OCI-LY7 (cell line): ENCODE measurements around the gene ZCCHC13. TPM values are rescaled to one million over a fixed set of nuclear protein-coding genes. Genes with fewer than 3 reads are reported as not detected.
"Not testable (repeated sequence)": the region's sequence is repeated elsewhere in the genome, so short reads cannot be mapped to it uniquely, and the experiment has no call there.

ENCODE experiments used
- BruUV-seq: library from RNA; stranded (reverse); fragments of 400-500 nt; replicated peaks from 2 replicates; lab custom pipeline; 2021; lab: Mats Ljungman, UMichigan
- CTCF ChIA-PET: fragments of 300-600 bp; sonication (Branson Sonifier 250); formaldehyde crosslinking; loops from one replicate; lab custom pipeline; 2022; ENCODE audit warnings: antibody characterized with exemption; ENCODE audit not compliant: unreplicated experiment; lab: Charles Lee
- POLR2A ChIA-PET: fragments of 300-600 bp; sonication (Branson Sonifier 250); formaldehyde crosslinking; loops from one replicate; lab custom pipeline; 2022; ENCODE audit warnings: antibody characterized with exemption; lab: Charles Lee
- DNase-seq: peaks from one replicate; pipeline ENCODE4 v3.0.0-alpha.2; 2015; ENCODE audit warnings: low spot score
- H2AFZ ChIP-seq: fragments of 200-600 bp; sonication (generic), shearing (Covaris generic); 2 replicates; pipeline ENCODE4 v1.6.1; 2014; ENCODE audit warnings: mild to moderate bottlenecking, antibody characterized with exemption, low read length, moderate library complexity
- H3K27ac ChIP-seq: fragments of 200-600 bp; sonication (generic); 2 replicates; pipeline ENCODE4 v1.5.1; 2014; ENCODE audit warnings: mixed run types, low read depth, mild to moderate bottlenecking, moderate library complexity, low read length, inconsistent platforms; ENCODE audit not compliant: poor library complexity, severe bottlenecking
- H3K36me3 ChIP-seq: fragments of 200-600 bp; sonication (generic); 2 replicates; pipeline ENCODE4 v1.6.1; 2014; ENCODE audit warnings: mild to moderate bottlenecking, antibody characterized with exemption, low read length, moderate library complexity, mixed read lengths; ENCODE audit not compliant: insufficient read depth
- H3K4me1 ChIP-seq: fragments of 200-600 bp; sonication (generic); 2 replicates; pipeline ENCODE4 v1.5.1; 2014; ENCODE audit warnings: mild to moderate bottlenecking, low read length; ENCODE audit not compliant: insufficient read depth, poor library complexity, severe bottlenecking
- H3K4me2 ChIP-seq: fragments of 200-600 bp; sonication (generic); 2 replicates; pipeline ENCODE4 v1.6.1; 2014; ENCODE audit warnings: mild to moderate bottlenecking, low read length
- H3K4me3 ChIP-seq: fragments of 200-600 bp; sonication (generic); 2 replicates; pipeline ENCODE4 v1.5.1; 2014; ENCODE audit warnings: mild to moderate bottlenecking, low read depth, low read length; ENCODE audit not compliant: poor library complexity, severe bottlenecking
- H3K79me2 ChIP-seq: fragments of 200-600 bp; sonication (generic); 2 replicates; pipeline ENCODE4 v1.6.1; 2016; ENCODE audit warnings: low read depth, mild to moderate bottlenecking, low read length, moderate library complexity, mixed read lengths; ENCODE audit not compliant: insufficient read depth
- H3K9me2 ChIP-seq: fragments of 200-600 bp; sonication (generic); 2 replicates; pipeline ENCODE4 v1.6.1; 2016; ENCODE audit warnings: mild to moderate bottlenecking, low read length, mixed read lengths; ENCODE audit not compliant: insufficient read depth
- H3K9me3 ChIP-seq: fragments of 200-600 bp; sonication (generic); 2 replicates; pipeline ENCODE4 v1.6.1; 2014; ENCODE audit warnings: mild to moderate bottlenecking, mixed run types, low read length, mixed read lengths
- H4K20me1 ChIP-seq: fragments of 200-600 bp; sonication (generic); 2 replicates; pipeline ENCODE4 v1.6.1; 2014; ENCODE audit warnings: mild to moderate bottlenecking, antibody characterized with exemption, low read length, moderate library complexity, mixed read lengths; ENCODE audit not compliant: insufficient read depth
- EZH2phosphoT487 ChIP-seq: fragments of 200-600 bp; sonication (generic); IDR thresholded peaks from 2 replicates; pipeline ENCODE4 v1.6.1; 2018; ENCODE audit warnings: low read depth, borderline replicate concordance, mild to moderate bottlenecking, mixed run types, antibody characterized with exemption, low read length, moderate library complexity, mixed read lengths
- intact Hi-C: fragments of 100-400 bp; cut with micrococcal nuclease; formaldehyde crosslinking; loops from one replicate; pipeline ENCODE4 v1.10.0; 2022; ENCODE audit not compliant: unreplicated experiment
- total RNA-seq, 2 experiments: library from RNA; depleted of rRNA in 1 of 2; stranded (reverse); fragments of >200 nt in 1 of 2; shearing (Covaris generic) in 1 of 2; gene quantifications; 2 replicates each; pipeline ENCODE4 v1.2.3, GENCODE V29; 2014 to 2022
- TF ChIP-seq, protein P1 (sequence below): fragments of 200-600 bp; sonication (generic); conservative IDR thresholded peaks from 2 replicates; pipeline ENCODE4 v1.5.1; 2014; ENCODE audit warnings: mild to moderate bottlenecking, antibody characterized with exemption, low read length, moderate library complexity, mixed read lengths

The ZCCHC13 gene
- total RNA-seq, 2 experiments from 2014 or later, result not detected

GRCh38 chrX:74338852-74339251 lies 34.9 kb downstream of the ZCCHC13 start:
- intact Hi-C loops, result no loop called here
- no peak overlapping the region for H3K4me3 ChIP-seq
- no peak overlapping the region for H3K4me2 ChIP-seq
- CTCF ChIA-PET, result no interaction called here
- H3K79me2 ChIP-seq, result no peaks in the 10 kb centered on the region
- no peaks in the 10 kb centered on the region for H4K20me1 ChIP-seq
- H3K9me3 ChIP-seq, result no peaks in the 10 kb centered on the region
- no peak overlapping the region for H2AFZ ChIP-seq
- DNase-seq, result no peak
- H3K36me3 ChIP-seq, result no peaks in the 10 kb centered on the region
- H3K9me2 ChIP-seq, result no peaks in the 10 kb centered on the region
- H3K4me1 ChIP-seq, result no peaks in the 10 kb centered on the region
- no peak overlapping the region for H3K27ac ChIP-seq
- TF ChIP-seq EZH2phosphoT487, result no peak
- TF ChIP-seq, protein P1, sequence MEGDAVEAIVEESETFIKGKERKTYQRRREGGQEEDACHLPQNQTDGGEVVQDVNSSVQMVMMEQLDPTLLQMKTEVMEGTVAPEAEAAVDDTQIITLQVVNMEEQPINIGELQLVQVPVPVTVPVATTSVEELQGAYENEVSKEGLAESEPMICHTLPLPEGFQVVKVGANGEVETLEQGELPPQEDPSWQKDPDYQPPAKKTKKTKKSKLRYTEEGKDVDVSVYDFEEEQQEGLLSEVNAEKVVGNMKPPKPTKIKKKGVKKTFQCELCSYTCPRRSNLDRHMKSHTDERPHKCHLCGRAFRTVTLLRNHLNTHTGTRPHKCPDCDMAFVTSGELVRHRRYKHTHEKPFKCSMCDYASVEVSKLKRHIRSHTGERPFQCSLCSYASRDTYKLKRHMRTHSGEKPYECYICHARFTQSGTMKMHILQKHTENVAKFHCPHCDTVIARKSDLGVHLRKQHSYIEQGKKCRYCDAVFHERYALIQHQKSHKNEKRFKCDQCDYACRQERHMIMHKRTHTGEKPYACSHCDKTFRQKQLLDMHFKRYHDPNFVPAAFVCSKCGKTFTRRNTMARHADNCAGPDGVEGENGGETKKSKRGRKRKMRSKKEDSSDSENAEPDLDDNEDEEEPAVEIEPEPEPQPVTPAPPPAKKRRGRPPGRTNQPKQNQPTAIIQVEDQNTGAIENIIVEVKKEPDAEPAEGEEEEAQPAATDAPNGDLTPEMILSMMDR, result no peak
- BruUV-seq, result no TSS peak
- POLR2A ChIA-PET, result no interaction called here

- TF ChIP-seq, protein P1, result no peak
- TF ChIP-seq EZH2phosphoT487, result no peak
- Histone ChIP-seq H2AFZ (no peak overlapping the region), H3K9me2 (no peaks in the 10 kb centered on the region), H3K27ac (no peak overlapping the region), H3K79me2 (no peaks in the 10 kb centered on the region), H4K20me1 (no peaks in the 10 kb centered on the region), H3K4me3 (no peak overlapping the region), H3K4me2 (no peak overlapping the region), H3K9me3 (no peaks in the 10 kb centered on the region), H3K36me3 (no peaks in the 10 kb centered on the region), H3K4me1 (no peaks in the 10 kb centered on the region)
- intact Hi-C loops, result loop anchor here (10.0 kb wide), 1 partner anchor 205 kb away; no protein-coding TSS in a partner anchor
- DNase-seq, result no peak
- ChIA-PET CTCF (no interaction called here), POLR2A (no interaction called here)
- no TSS peak for BruUV-seq
These were observed 36.1 kb downstream of the ZCCHC13 start for GRCh38 chrX:74340051-74340450.

- H3K9me3 ChIP-seq, H3K4me1 ChIP-seq, POLR2A ChIA-PET, BruUV-seq, H3K4me3 ChIP-seq, DNase-seq, H3K36me3 ChIP-seq, H3K4me2 ChIP-seq, H4K20me1 ChIP-seq, H3K27ac ChIP-seq, CTCF ChIA-PET, H2AFZ ChIP-seq, H3K9me2 ChIP-seq, H3K79me2 ChIP-seq: not testable (repeated sequence)
- intact Hi-C loops, result loop anchor here (10.0 kb wide), 1 partner anchor 207 kb away; no protein-coding TSS in a partner anchor
These were observed 38.2 kb downstream of the ZCCHC13 start for GRCh38 chrX:74342211-74342610.
